Measurements from ENCODE around the gene LMAN2L. TPM values are rescaled to one million over a fixed set of nuclear protein-coding genes. Genes with fewer than 3 reads are reported as not detected.

Gene LMAN2L
- total RNA-seq, 1 donor from 2014 or later, result 36.0 TPM

- peaks cover 23% of the 10 kb centered on the region for H3K36me3 Mint-ChIP-seq (ENCODE audit: insufficient read depth)
- DNase-seq (ENCODE audit: low spot score, unreplicated experiment), result no peak
- H3K9me3 Mint-ChIP-seq (ENCODE audit: low read depth), result no peaks in the 10 kb centered on the region
- H3K4me1 Mint-ChIP-seq (ENCODE audit: low read depth), result peaks cover 13% of the 10 kb centered on the region
- TF ChIP-seq, protein P1, sequence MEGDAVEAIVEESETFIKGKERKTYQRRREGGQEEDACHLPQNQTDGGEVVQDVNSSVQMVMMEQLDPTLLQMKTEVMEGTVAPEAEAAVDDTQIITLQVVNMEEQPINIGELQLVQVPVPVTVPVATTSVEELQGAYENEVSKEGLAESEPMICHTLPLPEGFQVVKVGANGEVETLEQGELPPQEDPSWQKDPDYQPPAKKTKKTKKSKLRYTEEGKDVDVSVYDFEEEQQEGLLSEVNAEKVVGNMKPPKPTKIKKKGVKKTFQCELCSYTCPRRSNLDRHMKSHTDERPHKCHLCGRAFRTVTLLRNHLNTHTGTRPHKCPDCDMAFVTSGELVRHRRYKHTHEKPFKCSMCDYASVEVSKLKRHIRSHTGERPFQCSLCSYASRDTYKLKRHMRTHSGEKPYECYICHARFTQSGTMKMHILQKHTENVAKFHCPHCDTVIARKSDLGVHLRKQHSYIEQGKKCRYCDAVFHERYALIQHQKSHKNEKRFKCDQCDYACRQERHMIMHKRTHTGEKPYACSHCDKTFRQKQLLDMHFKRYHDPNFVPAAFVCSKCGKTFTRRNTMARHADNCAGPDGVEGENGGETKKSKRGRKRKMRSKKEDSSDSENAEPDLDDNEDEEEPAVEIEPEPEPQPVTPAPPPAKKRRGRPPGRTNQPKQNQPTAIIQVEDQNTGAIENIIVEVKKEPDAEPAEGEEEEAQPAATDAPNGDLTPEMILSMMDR (IDR thresholded peaks at IDR 0.05; ENCODE audit: unreplicated experiment), result no peak
- no peaks in the 10 kb centered on the region for H3K27me3 Mint-ChIP-seq
- peak overlapping the region; percentile 24 for H3K27ac Mint-ChIP-seq
- H3K4me3 Mint-ChIP-seq (ENCODE audit: low read depth), result no peak overlapping the region
Observed at GRCh38 chr2:96734880-96735583, 4.8 kb downstream of the LMAN2L start.

DNA sequence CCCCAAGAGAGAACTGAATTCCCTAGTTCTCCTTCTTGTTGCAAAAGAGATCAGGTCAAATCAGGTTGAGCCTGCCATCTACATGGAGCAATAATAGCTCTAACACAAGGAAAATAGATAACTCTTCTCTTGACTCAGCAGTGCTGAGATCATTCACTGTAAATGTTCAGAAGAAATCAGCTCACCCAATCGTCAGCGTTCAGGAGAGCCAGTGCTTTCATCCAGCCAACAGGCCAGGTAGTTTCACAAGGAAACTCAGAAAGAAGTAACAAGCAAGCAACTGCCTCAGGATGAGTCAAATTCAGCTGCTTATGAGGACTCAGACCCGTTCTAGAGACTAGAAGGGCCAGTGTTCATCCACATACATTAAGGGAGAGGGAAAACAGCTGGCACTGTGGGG lies 5.9 kb downstream of the LMAN2L start:
- peaks cover 23% of the 10 kb centered on the region for H3K36me3 Mint-ChIP-seq (ENCODE audit: insufficient read depth)

DNA sequence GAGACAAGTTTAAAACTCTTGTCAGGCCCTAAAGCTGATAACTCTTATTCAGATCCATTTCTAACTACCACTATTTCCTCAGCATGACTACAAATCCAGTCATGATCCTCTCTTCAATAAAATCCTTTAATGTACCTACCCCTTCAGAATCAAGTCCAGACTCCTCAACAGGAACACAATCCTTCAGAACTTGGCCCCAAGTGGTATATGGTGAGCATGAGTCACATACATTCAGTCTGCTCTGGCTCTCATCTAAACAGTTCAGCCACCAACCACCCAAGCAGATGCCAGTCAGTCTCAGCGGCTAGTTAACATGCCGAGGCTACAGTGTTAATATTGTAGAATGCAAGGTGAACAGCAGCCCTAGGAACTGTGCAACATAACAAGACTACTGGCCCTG lies 9.7 kb downstream of the LMAN2L start:
- Mint-ChIP-seq H3K4me3 (ENCODE audit: low read depth) (no peak overlapping the region), H3K27me3 (no peaks in the 10 kb centered on the region), H3K36me3 (ENCODE audit: insufficient read depth) (peaks cover 31% of the 10 kb centered on the region), H3K9me3 (ENCODE audit: low read depth) (no peaks in the 10 kb centered on the region), H3K4me1 (ENCODE audit: low read depth) (no peaks in the 10 kb centered on the region), H3K27ac (no peak overlapping the region)
- TF ChIP-seq, protein P1 (IDR thresholded peaks at IDR 0.05; ENCODE audit: unreplicated experiment), result no peak
- DNase-seq (ENCODE audit: low spot score, unreplicated experiment), result no peak

More for the DNA sequence above, 5.9 kb downstream of the LMAN2L start:
- DNase-seq (ENCODE audit: low spot score, unreplicated experiment), result no peak
- Mint-ChIP-seq H3K4me3 (ENCODE audit: low read depth) (no peak overlapping the region), H3K27me3 (no peaks in the 10 kb centered on the region), H3K27ac (no peak overlapping the region), H3K9me3 (ENCODE audit: low read depth) (no peaks in the 10 kb centered on the region), H3K4me1 (ENCODE audit: low read depth) (peaks cover 4% of the 10 kb centered on the region)
- TF ChIP-seq, protein P1 (IDR thresholded peaks at IDR 0.05; ENCODE audit: unreplicated experiment), result no peak

DNA sequence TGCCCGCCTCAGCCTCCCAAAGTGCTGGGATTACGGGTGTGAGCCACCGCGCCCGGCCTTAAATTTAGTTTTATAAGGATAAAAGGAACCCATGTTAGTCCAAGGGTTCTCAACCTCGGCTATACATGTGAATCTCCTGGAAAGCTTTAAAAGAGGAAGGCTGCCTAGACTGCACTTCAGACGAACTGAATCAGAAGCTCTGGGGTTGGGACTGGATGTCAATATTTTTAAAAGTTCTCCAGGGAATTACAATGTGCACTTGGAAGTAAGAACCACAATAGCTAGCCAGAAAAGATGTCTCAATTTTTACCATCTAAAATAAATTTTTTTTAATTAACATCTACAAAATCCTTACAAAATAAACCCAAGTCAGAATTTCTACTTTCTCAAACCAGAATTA lies 10.1 kb downstream of the LMAN2L start:
- Mint-ChIP-seq H3K27me3 (no peaks in the 10 kb centered on the region), H3K36me3 (ENCODE audit: insufficient read depth) (peaks cover 28% of the 10 kb centered on the region), H3K4me3 (ENCODE audit: low read depth) (no peak overlapping the region), H3K9me3 (ENCODE audit: low read depth) (no peaks in the 10 kb centered on the region), H3K27ac (no peak overlapping the region), H3K4me1 (ENCODE audit: low read depth) (no peaks in the 10 kb centered on the region)
- DNase-seq (ENCODE audit: low spot score, unreplicated experiment), result no peak
- TF ChIP-seq, protein P1 (IDR thresholded peaks at IDR 0.05; ENCODE audit: unreplicated experiment), result no peak

GRCh38 chr2:96727431-96727830 lies 12.4 kb downstream of the LMAN2L start:
- H3K27ac Mint-ChIP-seq, result no peak overlapping the region
- TF ChIP-seq, protein P1 (IDR thresholded peaks at IDR 0.05; ENCODE audit: unreplicated experiment), result no peak
- H3K27me3 Mint-ChIP-seq, result no peaks in the 10 kb centered on the region
- H3K36me3 Mint-ChIP-seq (ENCODE audit: insufficient read depth), result peaks cover 25% of the 10 kb centered on the region
- H3K4me3 Mint-ChIP-seq (ENCODE audit: low read depth), result no peak overlapping the region
- H3K4me1 Mint-ChIP-seq (ENCODE audit: low read depth), result no peaks in the 10 kb centered on the region
- no peaks in the 10 kb centered on the region for H3K9me3 Mint-ChIP-seq (ENCODE audit: low read depth)
- DNase-seq (ENCODE audit: low spot score, unreplicated experiment), result no peak
